HepG2 (cell line): ENCODE measurements around the gene RREB1. TPM values are rescaled to one million over a fixed set of nuclear protein-coding genes. Genes with fewer than 3 reads are reported as not detected.

Experiments used
- ATF1 ChIP-seq: IDR thresholded peaks from 2 replicates; pipeline ENCODE4 v1.6.1; 2016; ENCODE audit warnings: mild to moderate bottlenecking, control low read depth
- ATF5 ChIP-seq: sonication (generic); formaldehyde crosslinking; IDR thresholded peaks from 2 replicates; pipeline ENCODE4 v1.4.0; 2020; ENCODE audit warnings: mild to moderate bottlenecking, low read depth, missing genetic modification reagents
- ATM ChIP-seq: fragments of 450-650 bp; IDR thresholded peaks from 2 replicates; pipeline ENCODE4 v1.7.1; 2017; ENCODE audit warnings: mild to moderate bottlenecking, borderline replicate concordance
- HNF1A ChIP-seq, 2 experiments: sonication (generic) in 1 of 2; formaldehyde crosslinking in 1 of 2; IDR thresholded peaks; 2 replicates each; pipeline versions ENCODE4 v1.4.0 to v1.6.1; 2016 to 2020; ENCODE audit warnings: borderline replicate concordance in 1 of 2, low read depth in 1 of 2, mild to moderate bottlenecking in 1 of 2, missing genetic modification reagents in 1 of 2
- HNRNPLL ChIP-seq: fragments of 200-400 bp; formaldehyde crosslinking; IDR thresholded peaks from 2 replicates; pipeline ENCODE4 v1.6.1; 2017; ENCODE audit warnings: mild to moderate bottlenecking, low read depth, low read length; ENCODE audit not compliant: poor library complexity, severe bottlenecking
- MATR3 ChIP-seq: sonication (generic); formaldehyde crosslinking; IDR thresholded peaks from 2 replicates; pipeline ENCODE4 v1.4.0; 2020; ENCODE audit warnings: missing genetic modification reagents
- MYPOP ChIP-seq: sonication (generic); formaldehyde crosslinking; IDR thresholded peaks from 2 replicates; pipeline ENCODE4 v1.8.1; 2023; ENCODE audit warnings: mild to moderate bottlenecking, moderate library complexity, missing genetic modification reagents
- NFKB2 ChIP-seq: sonication (generic); formaldehyde crosslinking; IDR thresholded peaks from 2 replicates; pipeline ENCODE4 v1.4.0; 2020; ENCODE audit warnings: missing genetic modification reagents, borderline replicate concordance
- RELA ChIP-seq: sonication (generic); formaldehyde crosslinking; IDR thresholded peaks from 2 replicates; pipeline ENCODE4 v1.4.0; 2020; ENCODE audit warnings: missing genetic modification reagents
- RNF219 ChIP-seq: sonication (generic); formaldehyde crosslinking; IDR thresholded peaks from 2 replicates; pipeline ENCODE4 v1.5.0; 2020; ENCODE audit warnings: mild to moderate bottlenecking, missing genetic modification reagents
- SETDB1 ChIP-seq: sonication (generic); formaldehyde crosslinking; IDR thresholded peaks from 2 replicates; pipeline ENCODE4 v1.5.1; 2020; ENCODE audit warnings: missing genetic modification reagents, mild to moderate bottlenecking, borderline replicate concordance
- SPEN ChIP-seq: sonication (generic); formaldehyde crosslinking; IDR thresholded peaks from 2 replicates; pipeline ENCODE4 v1.5.1; 2020; ENCODE audit warnings: low read depth, mild to moderate bottlenecking, missing genetic modification reagents
- ZBTB14 ChIP-seq: sonication (generic); formaldehyde crosslinking; IDR thresholded peaks from 2 replicates; pipeline ENCODE4 v1.4.0; 2020; ENCODE audit warnings: missing genetic modification reagents
- ZBTB38 ChIP-seq: sonication (generic); formaldehyde crosslinking; IDR thresholded peaks from 2 replicates; pipeline ENCODE4 v1.5.1; 2020; ENCODE audit warnings: mild to moderate bottlenecking, missing genetic modification reagents
- ZFP82 ChIP-seq: sonication (generic); formaldehyde crosslinking; IDR thresholded peaks from 2 replicates; pipeline ENCODE4 v1.5.1; 2020; ENCODE audit warnings: mild to moderate bottlenecking, missing genetic modification reagents, borderline replicate concordance
- ZNF550 ChIP-seq: sonication (generic); formaldehyde crosslinking; IDR thresholded peaks from 2 replicates; pipeline ENCODE4 v1.4.0; 2020; ENCODE audit warnings: mild to moderate bottlenecking, missing genetic modification reagents, borderline replicate concordance
- ZNF558 ChIP-seq: sonication (generic); formaldehyde crosslinking; IDR thresholded peaks from 2 replicates; pipeline ENCODE4 v1.9.0; 2022; ENCODE audit warnings: mild to moderate bottlenecking, missing genetic modification reagents, borderline replicate concordance
- ZNF564 ChIP-seq: sonication (generic); formaldehyde crosslinking; IDR thresholded peaks from 2 replicates; pipeline ENCODE4 v1.8.1; 2023; ENCODE audit warnings: mild to moderate bottlenecking, missing genetic modification reagents
- ZNF678 ChIP-seq: sonication (generic); formaldehyde crosslinking; IDR thresholded peaks from 2 replicates; pipeline ENCODE4 v1.4.0; 2020; ENCODE audit warnings: mild to moderate bottlenecking, missing genetic modification reagents
- ZNF740 ChIP-seq: sonication (generic); formaldehyde crosslinking; IDR thresholded peaks from 2 replicates; pipeline ENCODE4 v1.4.0; 2020; ENCODE audit warnings: missing genetic modification reagents
- polyA plus RNA-seq, 8 experiments: library from polyadenylated mRNA; depleted of rRNA in 3 of 8; stranded (reverse) in 7 of 8; unstranded in 1 of 8; fragments of >200 nt; fragmentation: Illumina TruSeq in 4 of 8; extraction: Trizol in 4 of 8; gene quantifications; 2 replicates each; pipeline versions ENCODE4 v1.2.1 to v1.2.3, GENCODE V29; 2011 to 2016; ENCODE audit warnings: low read depth in 4 of 8, missing spikeins in 1 of 8, mixed read lengths in 1 of 8; ENCODE audit not compliant: insufficient read depth in 1 of 8
- total RNA-seq, 5 experiments: library from RNA; depleted of rRNA; stranded (reverse); fragments of >200 nt; fragmentation: Illumina TruSeq; extraction: Trizol; gene quantifications; 2 replicates each; pipeline ENCODE4 v1.2.3, GENCODE V29; 2016; ENCODE audit warnings: low read depth in 1 of 5

The RREB1 gene
- total and polyA plus RNA-seq, 2 of the 13 experiments (the other 11 are each of a cell fraction or from before 2014, with no cell fraction given) = 6.1 to 23.2 TPM

GRCh38 chr6:7101290-7101689 is 6.5 kb upstream of the RREB1 start (continued):
- no peak for TF ChIP-seq ZNF558 (CRISPR knock-in tag)
- peak; percentile 56; the same call in 1 of the 2 replicates for TF ChIP-seq SPEN (CRISPR knock-in tag)
- no peak for TF ChIP-seq HNF1A (IDR thresholded peaks at IDR 0.05; ENCODE audit: low read depth)
- peak; percentile 42; the same call in 1 of the 2 replicates for TF ChIP-seq HNF1A (CRISPR knock-in tag; IDR thresholded peaks at IDR 0.05; ENCODE audit: borderline replicate concordance)
- peak; percentile 93 for TF ChIP-seq ZNF564 (CRISPR knock-in tag)
- no peak for TF ChIP-seq MATR3 (CRISPR knock-in tag)
- no peak for TF ChIP-seq ATM
- TF ChIP-seq MYPOP (CRISPR knock-in tag) = no peak; the same call in 1 of the 2 replicates
- TF ChIP-seq ZNF678 (CRISPR knock-in tag) = no peak
- TF ChIP-seq HNRNPLL = no peak
- TF ChIP-seq ATF5 = no peak
- no peak for TF ChIP-seq RELA (CRISPR knock-in tag)
- no peak for TF ChIP-seq ZBTB14
- TF ChIP-seq ZNF740 (CRISPR knock-in tag) = no peak
- TF ChIP-seq ZFP82 = no peak
- TF ChIP-seq SETDB1 = no peak
- TF ChIP-seq NFKB2 (CRISPR knock-in tag) = peak; percentile 18; the same call in 1 of the 2 replicates
- 0 out of 2 replicates have a peak, but pooled peaks have one; percentile 51 for TF ChIP-seq ZNF550 (CRISPR knock-in tag)
- TF ChIP-seq ZBTB38 (CRISPR knock-in tag) = 0 out of 2 replicates have a peak, but pooled peaks have one; percentile 15
- no peak for TF ChIP-seq RNF219 (CRISPR knock-in tag)
- TF ChIP-seq ATF1 (CRISPR knock-in tag) = no peak
